WTC11 (cell line): ENCODE measurements around the gene GALNT18.

ENCODE experiments used
- CTCF ChIP-seq: fragments of 200-600 bp; IDR thresholded peaks from 2 replicates; pipeline ENCODE4 v1.8.0; 2022; ENCODE audit warnings: antibody characterized with exemption
- ETV6 ChIP-seq: sonication (generic); formaldehyde crosslinking; IDR thresholded peaks from 2 replicates; pipeline ENCODE4 v1.8.1; 2022; ENCODE audit warnings: mild to moderate bottlenecking, missing genetic modification reagents
- FOXJ3 ChIP-seq: sonication (generic); formaldehyde crosslinking; IDR thresholded peaks from 2 replicates; pipeline ENCODE4 v1.9.0; 2021; ENCODE audit warnings: missing genetic modification reagents, mild to moderate bottlenecking, borderline replicate concordance
- JAZF1 ChIP-seq: fragments of 250-450 bp; sonication (Bioruptor Pico); IDR thresholded peaks from 2 replicates; pipeline ENCODE4 v1.9.0; 2021; ENCODE audit warnings: moderate library complexity, mild to moderate bottlenecking, inconsistent platforms
- MAX ChIP-seq: sonication (generic); formaldehyde crosslinking; IDR thresholded peaks from 2 replicates; pipeline ENCODE4 v1.8.0; 2022; ENCODE audit warnings: mild to moderate bottlenecking, missing genetic modification reagents
- NFYB ChIP-seq: sonication (generic); formaldehyde crosslinking; conservative IDR thresholded peaks from 2 replicates; pipeline ENCODE4 v1.8.0; 2022; ENCODE audit warnings: low read depth, missing genetic modification reagents
- TEAD1 ChIP-seq: sonication (generic); formaldehyde crosslinking; IDR thresholded peaks from 2 replicates; pipeline ENCODE4 v1.8.0; 2022; ENCODE audit warnings: mild to moderate bottlenecking, missing genetic modification reagents
- USF2 ChIP-seq: sonication (generic); formaldehyde crosslinking; IDR thresholded peaks from 2 replicates; pipeline ENCODE4 v1.8.1; 2023; ENCODE audit warnings: mild to moderate bottlenecking, missing genetic modification reagents, moderate library complexity
- ZNF423 ChIP-seq: fragments of 250-450 bp; sonication (Bioruptor Pico); IDR thresholded peaks from 2 replicates; pipeline ENCODE4 v2.1.2; 2022; ENCODE audit warnings: mild to moderate bottlenecking, moderate library complexity
- TF ChIP-seq, protein P1 (sequence below): sonication (generic); formaldehyde crosslinking; IDR thresholded peaks from 2 replicates; pipeline ENCODE4 v1.8.0; 2023; ENCODE audit warnings: missing genetic modification reagents

- TF ChIP-seq CTCF, result no peak
- no peak for TF ChIP-seq ETV6 (CRISPR knock-in tag)
- TF ChIP-seq, protein P1, sequence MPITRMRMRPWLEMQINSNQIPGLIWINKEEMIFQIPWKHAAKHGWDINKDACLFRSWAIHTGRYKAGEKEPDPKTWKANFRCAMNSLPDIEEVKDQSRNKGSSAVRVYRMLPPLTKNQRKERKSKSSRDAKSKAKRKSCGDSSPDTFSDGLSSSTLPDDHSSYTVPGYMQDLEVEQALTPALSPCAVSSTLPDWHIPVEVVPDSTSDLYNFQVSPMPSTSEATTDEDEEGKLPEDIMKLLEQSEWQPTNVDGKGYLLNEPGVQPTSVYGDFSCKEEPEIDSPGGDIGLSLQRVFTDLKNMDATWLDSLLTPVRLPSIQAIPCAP (CRISPR knock-in tag), result no peak
- no peak for TF ChIP-seq FOXJ3 (CRISPR knock-in tag)
- no peak for TF ChIP-seq MAX
- TF ChIP-seq USF2, result no peak
- no peak for TF ChIP-seq NFYB (CRISPR knock-in tag)
- TF ChIP-seq ZNF423 (CRISPR knock-in tag), result no peak
- no peak for TF ChIP-seq JAZF1 (CRISPR knock-in tag)
- no peak for TF ChIP-seq TEAD1 (CRISPR knock-in tag)
These were observed 243.4 kb downstream of the GALNT18 start for GRCh38 chr11:11378184-11378940.
